H1 (cell line): ENCODE data around the gene SLC22A23. TPM values are rescaled to one million over a fixed set of nuclear protein-coding genes. Genes with fewer than 3 reads are reported as not detected.
A peak's percentile ranks its signal among the peaks of the same experiment; 100 is the strongest.

ENCODE experiments used
- CTCF ChIA-PET: fragments of 300-600 bp; sonication (Branson Sonifier 250); formaldehyde crosslinking; loops from one replicate; lab custom pipeline; 2021; ENCODE audit not compliant: partially characterized antibody; lab: Charles Lee
- POLR2A ChIA-PET: fragments of 300-600 bp; sonication (Branson Sonifier 250); formaldehyde crosslinking; loops from one replicate; lab custom pipeline; 2021; ENCODE audit warnings: inconsistent platforms; ENCODE audit not compliant: partially characterized antibody; lab: Charles Lee
- DNase-seq, 2 experiments: peaks; one replicate each; pipeline versions ENCODE4 v3.0.0 to v3.0.0-alpha.2; 2010 to 2022; ENCODE audit warnings: low spot score in 2 of 2, low read depth in 1 of 2, mixed read lengths in 1 of 2
- FAIRE-seq: peaks from 2 replicates; lab custom pipeline; 2011; peaks lifted over from hg19 to GRCh38; lab: Jason Lieb, UNC
- H2AFZ ChIP-seq: 2 replicates; pipeline ENCODE4 v1.8.1; 2012; ENCODE audit warnings: low read length, inconsistent platforms
- H2AK5ac ChIP-seq: 2 replicates; pipeline ENCODE4 v1.6.1; 2013; ENCODE audit warnings: low read depth, low read length
- H2BK120ac ChIP-seq: replicated peaks from 2 replicates; pipeline ENCODE3; 2013; ENCODE audit warnings: low read depth, low read length, inconsistent platforms
- H2BK12ac ChIP-seq: 2 replicates; pipeline ENCODE4 v1.6.1; 2013; ENCODE audit warnings: low read depth, low read length
- H2BK15ac ChIP-seq: 2 replicates; pipeline ENCODE4 v1.6.1; 2013; ENCODE audit warnings: low read length
- H2BK20ac ChIP-seq: 2 replicates; pipeline ENCODE4 v1.6.1; 2013; ENCODE audit warnings: low read length
- H2BK5ac ChIP-seq: 2 replicates; pipeline ENCODE4 v1.6.1; 2013; ENCODE audit warnings: low read depth, low read length
- H3K14ac ChIP-seq: 2 replicates; pipeline ENCODE4 v1.6.1; 2013; ENCODE audit warnings: inconsistent platforms; ENCODE audit not compliant: insufficient read length
- H3K18ac ChIP-seq: 2 replicates; pipeline ENCODE4 v1.6.1; 2013; ENCODE audit warnings: low read length; ENCODE audit errors: extremely low read depth
- H3K23ac ChIP-seq: 2 replicates; pipeline ENCODE4 v1.6.1; 2013; ENCODE audit warnings: inconsistent platforms; ENCODE audit not compliant: insufficient read length
- H3K23me2 ChIP-seq: 2 replicates; pipeline ENCODE4 v1.6.1; 2013; ENCODE audit warnings: low read depth, low read length
- H3K27ac ChIP-seq: 2 replicates; pipeline ENCODE4 v1.6.1; 2011; ENCODE audit warnings: low read depth, low read length, inconsistent platforms
- H3K27me3 ChIP-seq, 4 experiments: replicated peaks in 1 of 4; 1 replicate in 1 of 4; 2 replicates in 3 of 4; pipeline versions ENCODE4 v1.6.1 to v1.8.1; 2011 to 2013; ENCODE audit warnings: low read length in 3 of 4, mild to moderate bottlenecking in 3 of 4, inconsistent platforms in 2 of 4, mixed read lengths in 2 of 4, moderate library complexity in 1 of 4; ENCODE audit not compliant: control insufficient read depth in 3 of 4, insufficient read depth in 3 of 4; ENCODE audit errors: extremely low read depth in 1 of 4
- H3K36me3 ChIP-seq, 4 experiments: 2 replicates each; pipeline versions ENCODE4 v1.6.1 to v1.8.1; 2011 to 2013; ENCODE audit warnings: mild to moderate bottlenecking in 4 of 4, low read length in 3 of 4, moderate library complexity in 2 of 4, control low read depth in 1 of 4, inconsistent platforms in 1 of 4; ENCODE audit not compliant: insufficient read depth in 4 of 4, control insufficient read depth in 2 of 4
- H3K4ac ChIP-seq: replicated peaks from 2 replicates; pipeline ENCODE3; 2013; ENCODE audit warnings: low read length, low read depth, mixed read lengths, inconsistent platforms; ENCODE audit not compliant: insufficient read length
- H3K4me1 ChIP-seq, 4 experiments: replicated peaks in 1 of 4; 1 replicate in 1 of 4; 2 replicates in 3 of 4; pipeline versions ENCODE4 v1.6.1 to v1.8.1; 2011 to 2013; ENCODE audit warnings: low read length in 3 of 4, inconsistent platforms in 2 of 4, mixed read lengths in 1 of 4; ENCODE audit not compliant: insufficient read depth in 4 of 4, control insufficient read depth in 3 of 4
- H3K4me2 ChIP-seq, 2 experiments: 2 replicates each; pipeline versions ENCODE4 v1.6.1 to v1.8.1; 2011 to 2013; ENCODE audit warnings: low read depth in 2 of 2, low read length in 2 of 2, control low read depth in 1 of 2, inconsistent platforms in 1 of 2, mild to moderate bottlenecking in 1 of 2; ENCODE audit not compliant: insufficient read depth in 1 of 2
- H3K4me3 ChIP-seq, 4 experiments: fragments of 200-600, 300-600 bp in 1 of 4; sonication (generic), shearing (Covaris generic), sonication (Bioruptor Twin) in 1 of 4; 2 replicates each; pipeline versions ENCODE4 v1.5.1 to v1.8.1; 2011 to 2016; ENCODE audit warnings: low read length in 4 of 4, low read depth in 3 of 4, control low read depth in 2 of 4, inconsistent platforms in 2 of 4, mild to moderate bottlenecking in 2 of 4, mixed read lengths in 1 of 4, moderate library complexity in 1 of 4; ENCODE audit not compliant: insufficient read depth in 2 of 4; ENCODE audit errors: extremely low read depth in 1 of 4
- H3K56ac ChIP-seq: replicated peaks from 2 replicates; pipeline ENCODE3; 2013; ENCODE audit warnings: low read depth, mild to moderate bottlenecking, mixed read lengths, low read length, inconsistent platforms; ENCODE audit not compliant: insufficient read length
- H3K79me1 ChIP-seq: 2 replicates; pipeline ENCODE4 v1.6.1; 2013; ENCODE audit warnings: low read depth, low read length, control low read depth
- H3K79me2 ChIP-seq, 2 experiments: 2 replicates each; pipeline versions ENCODE4 v1.6.1 to v1.8.1; 2012 to 2013; ENCODE audit warnings: low read length in 2 of 2, mild to moderate bottlenecking in 2 of 2, inconsistent platforms in 1 of 2; ENCODE audit not compliant: insufficient read depth in 2 of 2, control insufficient read depth in 1 of 2
- H3K9ac ChIP-seq, 4 experiments: replicated peaks in 1 of 4; 1 replicate in 1 of 4; 2 replicates in 3 of 4; pipeline versions ENCODE4 v1.6.1 to v1.8.1; 2011 to 2013; ENCODE audit warnings: low read depth in 3 of 4, low read length in 3 of 4, control low read depth in 2 of 4, mild to moderate bottlenecking in 2 of 4, moderate library complexity in 2 of 4, inconsistent platforms in 1 of 4; ENCODE audit errors: extremely low read depth in 1 of 4
- H3K9me3 ChIP-seq, 2 experiments: 2 replicates each; pipeline versions ENCODE4 v1.6.1 to v1.8.1; 2012 to 2013; ENCODE audit warnings: mild to moderate bottlenecking in 2 of 2, moderate library complexity in 2 of 2, control low read depth in 1 of 2, inconsistent platforms in 1 of 2, low read depth in 1 of 2, low read length in 1 of 2, mixed read lengths in 1 of 2; ENCODE audit not compliant: insufficient read depth in 2 of 2
- H4K20me1 ChIP-seq, 2 experiments: replicated peaks in 1 of 2; 2 replicates each; pipeline versions ENCODE3 to v1.8.1; 2011 to 2013; ENCODE audit warnings: inconsistent platforms in 2 of 2, low read length in 2 of 2, mild to moderate bottlenecking in 1 of 2; ENCODE audit not compliant: insufficient read depth in 2 of 2, control insufficient read depth in 1 of 2
- H4K5ac ChIP-seq: 2 replicates; pipeline ENCODE4 v1.6.1; 2013; ENCODE audit warnings: low read length, low read depth, mixed read lengths, inconsistent platforms; ENCODE audit not compliant: insufficient read length
- H4K8ac ChIP-seq: 2 replicates; pipeline ENCODE4 v1.8.0; 2013; ENCODE audit warnings: mild to moderate bottlenecking, moderate library complexity, low read length, inconsistent platforms; ENCODE audit not compliant: insufficient read depth; ENCODE audit errors: extremely low read depth
- H4K91ac ChIP-seq: replicated peaks from 2 replicates; pipeline ENCODE3; 2013; ENCODE audit warnings: low read length, mixed read lengths, inconsistent platforms; ENCODE audit not compliant: insufficient read length
- FOSL1 ChIP-seq: IDR thresholded peaks from 2 replicates; pipeline ENCODE4 v1.6.1; 2011; ENCODE audit warnings: mild to moderate bottlenecking, low read depth, low read length, moderate library complexity; ENCODE audit not compliant: insufficient read depth
- KDM5A ChIP-seq: fragments of 200-600 bp; IDR thresholded peaks from 2 replicates; pipeline ENCODE4 v1.7.1; 2012; ENCODE audit warnings: mild to moderate bottlenecking, low read length, inconsistent platforms, mixed read lengths
- YY1 ChIP-seq: IDR thresholded peaks from 2 replicates; pipeline ENCODE4 v1.6.1; 2011; ENCODE audit warnings: low read depth, mild to moderate bottlenecking, low read length
- WGBS, 2 experiments: shearing (Covaris generic) in 1 of 2; methylation state at CpG; one replicate each; pipeline versions ENCODE4 v1.1.6 to v1.1.7; 2013 to 2015; ENCODE audit warnings: low lambda C conversion rate in 2 of 2, mixed read lengths in 2 of 2, inconsistent platforms in 1 of 2, low coverage in 1 of 2, missing lambda C conversion rate in 1 of 2; ENCODE audit not compliant: insufficient replicate concordance in 2 of 2, insufficient coverage in 1 of 2, insufficient read length in 1 of 2; ENCODE audit errors: extremely low coverage in 1 of 2, missing lambda C conversion rate in 1 of 2; 5-methylcytosine and 5-hydroxymethylcytosine counted together
- polyA plus RNA-seq, 7 experiments: library from polyadenylated mRNA; depleted of rRNA in 3 of 7; stranded (reverse) in 5 of 7; unstranded in 2 of 7; fragments of >200 nt in 5 of 7; fragments of 200-250 nt in 2 of 7; gene quantifications; 1 replicate in 5 of 7; 2 replicates in 1 of 7; 4 replicates in 1 of 7; pipeline versions ENCODE4 v1.2.1 to v1.2.3, GENCODE V29; 2011 to 2013; ENCODE audit warnings: missing spikeins in 2 of 7, mixed read lengths in 2 of 7
- total RNA-seq: library from RNA; stranded (reverse); fragmentation: NEBNext Ultra II Directional; extraction: Animal tissue kit (Norgen Biotek cat#: 25700); gene quantifications from 2 replicates; pipeline ENCODE4 v1.2.1, GENCODE V29; 2021

The SLC22A23 gene
- total and polyA plus RNA-seq, 2 of the 8 experiments (the other 6 are each of a cell fraction or from before 2014, with no cell fraction given): 9.9 to 38.4 TPM

DNA sequence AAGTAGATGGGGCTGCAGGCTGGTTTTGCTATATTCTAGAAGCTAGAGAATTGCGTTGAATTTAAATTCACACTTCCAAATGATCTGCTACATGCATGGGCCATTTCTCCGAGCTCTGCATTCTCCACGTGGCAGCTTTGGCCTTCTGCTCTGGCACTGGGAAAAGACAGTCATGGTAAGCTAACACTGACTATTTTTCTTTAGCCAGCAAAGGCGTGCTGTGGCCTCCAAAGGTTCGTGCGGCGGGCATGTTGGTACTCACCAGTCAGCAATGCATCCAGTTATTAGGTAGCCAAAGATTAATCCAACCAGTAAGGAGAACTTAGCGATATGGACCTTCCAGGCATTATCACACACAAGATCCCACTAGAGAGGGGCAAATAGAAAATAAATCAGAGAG is 41.4 kb downstream of the SLC22A23 start:
- peaks cover 0 to 7% (median 0%) of the 10 kb centered on the region in 4 experiments; a peak in 2 of 8 replicates for H3K36me3 ChIP-seq
- H3K27ac ChIP-seq: no peak overlapping the region
- peaks cover 0 to 6% of the 10 kb centered on the region in 2 experiments; a peak in 3 of 4 replicates for H3K9me3 ChIP-seq
- FAIRE-seq: no peak
- H3K18ac ChIP-seq: peak overlapping the region; percentile 21; the same call in 1 of the 2 replicates
- H2AFZ ChIP-seq: no peak overlapping the region
- no peak for DNase-seq
- H3K4me1 ChIP-seq: peaks cover 10 to 36% (median 32%) of the 10 kb centered on the region in 4 experiments
- no peaks in the 10 kb centered on the region for H3K23me2 ChIP-seq
- no peak overlapping the region for H4K8ac ChIP-seq
- ChIA-PET CTCF (interaction anchor here (0.6 to 8.1 kb wide), 15 partner anchors 12 to 417 kb away, joined by 3 to 64 read pairs (median 4); partner anchors contain the start of gene SLC22A23), POLR2A (interaction anchor here (0.7 to 1.1 kb wide), 2 partner anchors 8 to 17 kb away, joined by 3 to 4 read pairs; no protein-coding TSS in a partner anchor)
- H3K23ac ChIP-seq: no peak overlapping the region
- 79% methylated on average over 8 of the region's 8 CpGs; no CpG with 5 or more reads in 1 of the 2 experiments for WGBS, 2 experiments
- no peak overlapping the region; the same call in 1 of the 2 replicates for H2BK20ac ChIP-seq
- H2BK120ac ChIP-seq: no peak overlapping the region
- no peaks in the 10 kb centered on the region; the same call in 1 of the 2 replicates for H3K79me1 ChIP-seq
- H4K20me1 ChIP-seq: no peaks in the 10 kb centered on the region
- peak overlapping the region in 1 of 2 experiments; percentile 7; a peak in 1 of 4 replicates for H3K4me2 ChIP-seq
- H3K9ac ChIP-seq: no peak overlapping the region
- TF ChIP-seq KDM5A (no peak), FOSL1 (no peak), YY1 (no peak)
- H3K14ac ChIP-seq: no peak overlapping the region
- no peak overlapping the region for H2BK12ac ChIP-seq
- no peak overlapping the region for H4K5ac ChIP-seq
- no peak overlapping the region for H2BK15ac ChIP-seq
- no peak overlapping the region for H4K91ac ChIP-seq
- no peaks in the 10 kb centered on the region for H3K27me3 ChIP-seq
- H3K79me2 ChIP-seq: peaks cover 0 to 39% of the 10 kb centered on the region in 2 experiments; a peak in 2 of 4 replicates
- no peak overlapping the region for H3K4me3 ChIP-seq
- no peak overlapping the region for H3K56ac ChIP-seq
- H3K4ac ChIP-seq: no peak overlapping the region
- H2AK5ac ChIP-seq: no peak overlapping the region
- H2BK5ac ChIP-seq: peak overlapping the region; percentile 0; the same call in 1 of the 2 replicates
